CD8-positive, alpha-beta memory T cell (primary cell): ENCODE measurements around the gene C10orf95. TPM values are rescaled to one million over a fixed set of nuclear protein-coding genes. Genes with fewer than 3 reads are reported as not detected.

Experiments used
- CTCF ChIA-PET: fragments of 350-600 bp; sonication (Branson Sonifier 250); formaldehyde crosslinking; loops from one replicate; lab custom pipeline; 2021; ENCODE audit warnings: antibody characterized with exemption; lab: Charles Lee
- POLR2A ChIA-PET: fragments of 350-600 bp; sonication (Branson Sonifier 250); formaldehyde crosslinking; loops from one replicate; lab custom pipeline; 2021; ENCODE audit warnings: antibody characterized with exemption; lab: Charles Lee
- DNase-seq, 5 donors: peaks; one replicate each; pipeline versions ENCODE4 v3.0.0 to v3.0.0-alpha.2; 2020 to 2022; ENCODE audit warnings: mixed read lengths in 1 of 5
- H3K27ac ChIP-seq: one replicate; pipeline ENCODE4 v1.7.0; 2013; ENCODE audit warnings: low read depth, mild to moderate bottlenecking, low read length, moderate library complexity
- H3K27me3 ChIP-seq: 2 replicates; pipeline ENCODE4 v1.7.0; 2013; ENCODE audit warnings: low read length, mild to moderate bottlenecking; ENCODE audit not compliant: insufficient read depth, poor library complexity, severe bottlenecking
- H3K36me3 ChIP-seq: 2 replicates; pipeline ENCODE4 v1.7.0; 2013; ENCODE audit warnings: mild to moderate bottlenecking, low read length, moderate library complexity; ENCODE audit not compliant: insufficient read depth
- H3K4me1 ChIP-seq: 2 replicates; pipeline ENCODE4 v1.7.0; 2013; ENCODE audit warnings: mild to moderate bottlenecking, low read length, moderate library complexity; ENCODE audit not compliant: insufficient read depth
- H3K4me3 ChIP-seq: 2 replicates; pipeline ENCODE4 v1.7.0; 2013; ENCODE audit warnings: mild to moderate bottlenecking, low read length
- H3K9me3 ChIP-seq: 2 replicates; pipeline ENCODE4 v1.7.0; 2013; ENCODE audit warnings: mild to moderate bottlenecking, low read length
- H3K27ac Mint-ChIP-seq, 8 donors: one replicate each; pipeline ENCODE4 v1.8.0; 2020 to 2021; ENCODE audit warnings: mixed read lengths in 8 of 8, mild to moderate bottlenecking in 6 of 8, inconsistent platforms in 3 of 8, moderate library complexity in 3 of 8
- H3K27me3 Mint-ChIP-seq, 2 donors: one replicate each; pipeline ENCODE4 v1.8.0; 2020 to 2021; ENCODE audit warnings: mixed read lengths in 2 of 2, mild to moderate bottlenecking in 1 of 2, moderate library complexity in 1 of 2
- H3K36me3 Mint-ChIP-seq, 3 donors: one replicate each; pipeline ENCODE4 v1.8.0; 2020 to 2021; ENCODE audit warnings: mixed read lengths in 3 of 3, inconsistent platforms in 1 of 3, mild to moderate bottlenecking in 1 of 3
- H3K4me1 Mint-ChIP-seq, 3 donors: one replicate each; pipeline ENCODE4 v1.8.0; 2020 to 2021; ENCODE audit warnings: mixed read lengths in 3 of 3, inconsistent platforms in 1 of 3, mild to moderate bottlenecking in 1 of 3
- H3K4me3 Mint-ChIP-seq, 7 donors: one replicate each; pipeline ENCODE4 v1.8.0; 2020 to 2021; ENCODE audit warnings: mixed read lengths in 7 of 7, mild to moderate bottlenecking in 6 of 7, moderate library complexity in 4 of 7, inconsistent platforms in 2 of 7
- H3K9me3 Mint-ChIP-seq, 5 donors: one replicate each; pipeline ENCODE4 v1.8.0; 2020 to 2022; ENCODE audit warnings: mixed read lengths in 5 of 5, mild to moderate bottlenecking in 3 of 5, moderate library complexity in 2 of 5, inconsistent platforms in 1 of 5
- polyA plus RNA-seq: library from polyadenylated mRNA; unstranded; fragments of 300-500 nt; fragmentation: Illumina TruSeq; gene quantifications from one replicate; pipeline ENCODE4 v1.2.3, GENCODE V29; 2021
- total RNA-seq, 2 experiments: library from RNA; stranded (reverse); gene quantifications; one replicate each; pipeline ENCODE4 v1.2.3, GENCODE V29; 2021

The C10orf95 gene
- total and polyA plus RNA-seq, 3 experiments from 2014 or later = 0.57 to 0.70 (median 0.62) TPM

- peak; percentile 40 to 78 (median 53) for DNase-seq
- ChIA-PET POLR2A (interaction anchor here (1.0 to 2.0 kb wide), 4 partner anchors 9 to 92 kb away, joined by 3 to 11 read pairs (median 5); partner anchors contain the start of genes FBXL15 and PSD), CTCF (interaction anchor here (0.6 to 1.9 kb wide), 3 partner anchors 10 to 179 kb away, joined by 3 to 22 read pairs (median 5); no protein-coding TSS in a partner anchor)
- peaks cover 16 to 33% (median 27%) of the 10 kb centered on the region in 3 donors for H3K4me1 Mint-ChIP-seq
- peak overlapping the region in 4 of 8 donors; percentile 12 to 78 (median 52) for H3K27ac Mint-ChIP-seq
- peak overlapping the region; percentile 76 to 80 (median 79) for H3K4me3 Mint-ChIP-seq
- no peaks in the 10 kb centered on the region for H3K9me3 Mint-ChIP-seq
- Histone ChIP-seq H3K27me3 (peaks cover 37% of the 10 kb centered on the region), H3K4me1 (peaks cover 21% of the 10 kb centered on the region), H3K36me3 (no peaks in the 10 kb centered on the region), H3K9me3 (no peaks in the 10 kb centered on the region), H3K27ac (no peak overlapping the region), H3K4me3 (peak overlapping the region; percentile 64)
- no peaks in the 10 kb centered on the region for H3K36me3 Mint-ChIP-seq
- peaks cover 26 to 43% of the 10 kb centered on the region in 2 donors for H3K27me3 Mint-ChIP-seq
Observed at GRCh38 chr10:102408728-102409603, 42.4 kb downstream of the C10orf95 start.

- Histone ChIP-seq H3K27ac (no peak overlapping the region), H3K27me3 (peaks cover 37% of the 10 kb centered on the region), H3K9me3 (no peaks in the 10 kb centered on the region), H3K4me1 (peaks cover 21% of the 10 kb centered on the region), H3K36me3 (no peaks in the 10 kb centered on the region), H3K4me3 (no peak overlapping the region)
- Mint-ChIP-seq H3K9me3 (no peaks in the 10 kb centered on the region), H3K36me3 (peaks cover 0 to 3% (median 0%) of the 10 kb centered on the region in 3 donors), H3K4me3 (peak overlapping the region; percentile 11 to 79 (median 71)), H3K27ac (peak overlapping the region in 7 of 8 donors; percentile 3 to 86 (median 59)), H3K27me3 (peaks cover 24 to 37% of the 10 kb centered on the region in 2 donors), H3K4me1 (peaks cover 16 to 35% (median 26%) of the 10 kb centered on the region in 3 donors)
- ChIA-PET POLR2A (no interaction called here), CTCF (interaction anchor here (2.1 kb wide), 1 partner anchor 9 kb away, joined by 10 read pairs; no protein-coding TSS in a partner anchor)
- DNase-seq = peak in 1 of 5 donors; percentile 42
Observed at GRCh38 chr10:102408131-102408727, 43.1 kb downstream of the C10orf95 start.

GRCh38 chr10:102407425-102408130, 43.8 kb downstream of the C10orf95 start:
- peaks cover 0 to 3% (median 0%) of the 10 kb centered on the region in 3 donors for H3K36me3 Mint-ChIP-seq
- H3K4me1 Mint-ChIP-seq = peaks cover 16 to 29% (median 20%) of the 10 kb centered on the region in 3 donors
- peak overlapping the region in 6 of 7 donors; percentile 15 to 79 (median 52) for H3K4me3 Mint-ChIP-seq
- H3K27ac Mint-ChIP-seq = peak overlapping the region in 2 of 8 donors; percentile 41 to 59
- Histone ChIP-seq H3K27me3 (peaks cover 32% of the 10 kb centered on the region), H3K4me1 (peaks cover 15% of the 10 kb centered on the region), H3K36me3 (no peaks in the 10 kb centered on the region), H3K9me3 (no peaks in the 10 kb centered on the region), H3K4me3 (no peak overlapping the region), H3K27ac (no peak overlapping the region)
- DNase-seq = no peak
- peaks cover 23 to 31% of the 10 kb centered on the region in 2 donors for H3K27me3 Mint-ChIP-seq
- ChIA-PET POLR2A (no interaction called here), CTCF (interaction anchor here (1.2 to 2.1 kb wide), 2 partner anchors 8 to 178 kb away, joined by 4 to 10 read pairs; no protein-coding TSS in a partner anchor)
- no peaks in the 10 kb centered on the region for H3K9me3 Mint-ChIP-seq

DNA sequence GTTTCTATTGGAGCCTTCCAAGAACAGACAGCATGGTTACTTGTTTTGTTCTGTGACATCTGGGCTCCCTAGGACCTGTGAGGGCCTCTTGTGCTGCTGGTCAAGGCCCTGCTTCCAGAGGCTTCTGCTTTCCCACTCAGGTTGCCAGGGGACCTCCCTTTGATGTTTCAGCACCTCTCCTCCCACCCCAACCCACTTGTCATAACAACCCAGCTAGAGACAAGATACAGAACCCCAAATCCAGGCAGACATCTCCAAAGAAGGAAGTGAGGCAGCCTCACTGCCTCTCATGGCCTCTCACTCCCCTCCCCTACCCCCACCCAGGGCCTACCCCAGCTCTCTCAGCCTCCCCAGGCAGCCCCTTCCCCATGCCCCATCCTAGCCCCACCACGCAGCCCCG, 44.5 kb downstream of the C10orf95 start:
- no peak overlapping the region for H3K27ac ChIP-seq
- H3K4me3 Mint-ChIP-seq = peak overlapping the region in 4 of 7 donors; percentile 23 to 65 (median 42)
- ChIA-PET POLR2A (no interaction called here), CTCF (interaction anchor here (1.2 to 2.1 kb wide), 2 partner anchors 8 to 177 kb away, joined by 4 to 10 read pairs; no protein-coding TSS in a partner anchor)
- H3K9me3 Mint-ChIP-seq = no peaks in the 10 kb centered on the region
- H3K9me3 ChIP-seq = no peaks in the 10 kb centered on the region
- H3K4me1 Mint-ChIP-seq = peaks cover 16 to 28% (median 20%) of the 10 kb centered on the region in 3 donors
- H3K4me3 ChIP-seq = no peak overlapping the region
- DNase-seq = no peak
- peaks cover 0 to 10% (median 0%) of the 10 kb centered on the region in 3 donors for H3K36me3 Mint-ChIP-seq
- H3K27me3 ChIP-seq = peaks cover 26% of the 10 kb centered on the region
- peak overlapping the region in 1 of 8 donors; percentile 59 for H3K27ac Mint-ChIP-seq
- H3K27me3 Mint-ChIP-seq = peaks cover 19 to 26% of the 10 kb centered on the region in 2 donors
- no peaks in the 10 kb centered on the region for H3K36me3 ChIP-seq
- peaks cover 15% of the 10 kb centered on the region for H3K4me1 ChIP-seq

DNA sequence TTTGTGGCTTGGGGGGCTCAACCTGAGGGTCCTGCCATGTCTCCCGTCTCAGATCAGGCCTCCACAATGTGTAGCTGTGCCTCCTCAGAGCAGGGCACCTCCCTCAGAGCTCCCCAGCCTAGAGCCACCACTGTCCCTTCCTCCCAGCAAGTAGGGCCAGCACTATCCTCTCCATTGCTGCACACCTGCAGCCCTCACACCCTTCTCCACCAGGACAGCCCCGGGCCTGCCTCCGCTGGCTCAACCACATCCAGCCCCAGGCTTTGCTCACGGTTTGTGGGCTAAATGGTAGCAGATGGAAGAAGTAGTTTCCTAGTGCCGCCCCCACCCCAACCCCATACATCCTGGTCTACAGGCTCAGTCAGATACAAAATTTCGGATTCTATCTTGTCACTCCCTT, 45.7 kb downstream of the C10orf95 start:
- no peaks in the 10 kb centered on the region for H3K9me3 Mint-ChIP-seq

GRCh38 chr10:102405108-102405571, 46.2 kb downstream of the C10orf95 start:
- DNase-seq = no peak
- peak overlapping the region in 1 of 8 donors; percentile 79 for H3K27ac Mint-ChIP-seq
- peak overlapping the region in 1 of 7 donors; percentile 54 for H3K4me3 Mint-ChIP-seq

More for the DNA sequence above, 45.7 kb downstream of the C10orf95 start:
- Mint-ChIP-seq H3K36me3 (peaks cover 0 to 18% (median 0%) of the 10 kb centered on the region in 3 donors), H3K27me3 (peaks cover 10 to 16% of the 10 kb centered on the region in 2 donors), H3K4me1 (peaks cover 11 to 20% (median 14%) of the 10 kb centered on the region in 3 donors), H3K27ac (peak overlapping the region in 2 of 8 donors; percentile 52 to 74), H3K4me3 (peak overlapping the region in 2 of 7 donors; percentile 54 to 59)
- ChIA-PET POLR2A (no interaction called here), CTCF (interaction anchor here (0.7 to 4.3 kb wide), 4 partner anchors 10 to 175 kb away, joined by 3 to 27 read pairs (median 4); partner anchors contain the start of genes NFKB2 and PSD)
- Histone ChIP-seq H3K4me3 (no peak overlapping the region), H3K4me1 (peaks cover 15% of the 10 kb centered on the region), H3K27me3 (peaks cover 15% of the 10 kb centered on the region), H3K9me3 (no peaks in the 10 kb centered on the region), H3K36me3 (peaks cover 8% of the 10 kb centered on the region), H3K27ac (no peak overlapping the region)
- DNase-seq = no peak

More at GRCh38 chr10:102405108-102405571, 46.2 kb downstream of the C10orf95 start:
- peaks cover 15% of the 10 kb centered on the region for H3K4me1 ChIP-seq
- H3K27me3 ChIP-seq = peaks cover 12% of the 10 kb centered on the region
- peaks cover 11 to 21% (median 14%) of the 10 kb centered on the region in 3 donors for H3K4me1 Mint-ChIP-seq
- peaks cover 8% of the 10 kb centered on the region for H3K36me3 ChIP-seq
- H3K27me3 Mint-ChIP-seq = peaks cover 9 to 15% of the 10 kb centered on the region in 2 donors
- ChIA-PET POLR2A (no interaction called here), CTCF (interaction anchor here (0.8 to 4.3 kb wide), 4 partner anchors 10 to 175 kb away, joined by 3 to 27 read pairs (median 5); partner anchors contain the start of genes NFKB2 and PSD)
- H3K27ac ChIP-seq = no peak overlapping the region
- H3K9me3 ChIP-seq = no peaks in the 10 kb centered on the region
- no peaks in the 10 kb centered on the region for H3K9me3 Mint-ChIP-seq
- H3K4me3 ChIP-seq = no peak overlapping the region
- peaks cover 0 to 23% (median 0%) of the 10 kb centered on the region in 3 donors for H3K36me3 Mint-ChIP-seq
